Astrocyte (in vitro differentiated cells and primary cell): Measurements from ENCODE around the gene LAMA3. TPM values are rescaled to one million over a fixed set of nuclear protein-coding genes. Genes with fewer than 3 reads are reported as not detected.

Experiments
- DNase-seq: peaks from one replicate; pipeline ENCODE4 v3.0.0-alpha.2; 2010; ENCODE audit warnings: low read depth
- FAIRE-seq: peaks from 2 replicates; lab custom pipeline; 2011; peaks lifted over from hg19 to GRCh38; lab: Jason Lieb, UNC
- H2AFZ ChIP-seq: 2 replicates; pipeline ENCODE4 v1.6.0; 2012; ENCODE audit warnings: low read depth, low read length, inconsistent platforms
- H3K27ac ChIP-seq: 2 replicates; pipeline ENCODE4 v1.5.1; 2011; ENCODE audit warnings: low read depth, low read length, inconsistent platforms
- H3K27me3 ChIP-seq: 2 replicates; pipeline ENCODE4 v1.6.0; 2011; ENCODE audit warnings: low read length, inconsistent platforms; ENCODE audit not compliant: insufficient read depth
- H3K36me3 ChIP-seq: 2 replicates; pipeline ENCODE4 v1.5.1; 2011; ENCODE audit warnings: low read length, inconsistent platforms; ENCODE audit not compliant: insufficient read depth
- H3K4me1 ChIP-seq: 2 replicates; pipeline ENCODE4 v1.5.1; 2011; ENCODE audit warnings: low read length, inconsistent platforms; ENCODE audit not compliant: insufficient read depth
- H3K4me2 ChIP-seq: 2 replicates; pipeline ENCODE4 v1.6.0; 2012; ENCODE audit warnings: low read length, inconsistent platforms
- H3K4me3 ChIP-seq: 2 replicates; pipeline ENCODE4 v1.5.1; 2011; ENCODE audit warnings: low read depth, mild to moderate bottlenecking, low read length, inconsistent platforms; ENCODE audit not compliant: insufficient read depth
- H3K79me2 ChIP-seq: 2 replicates; pipeline ENCODE4 v1.6.0; 2012; ENCODE audit warnings: mild to moderate bottlenecking, low read length, inconsistent platforms; ENCODE audit not compliant: insufficient read depth
- H3K9ac ChIP-seq: 2 replicates; pipeline ENCODE4 v1.6.0; 2012; ENCODE audit warnings: mild to moderate bottlenecking, low read length, inconsistent platforms
- H3K9me3 ChIP-seq: 2 replicates; pipeline ENCODE4 v1.5.1; 2012; ENCODE audit warnings: low read depth, mild to moderate bottlenecking, low read length, inconsistent platforms; ENCODE audit not compliant: insufficient read depth
- H4K20me1 ChIP-seq: 2 replicates; pipeline ENCODE4 v1.6.0; 2012; ENCODE audit warnings: low read length, inconsistent platforms; ENCODE audit not compliant: insufficient read depth
- H3K27ac Mint-ChIP-seq: one replicate; pipeline ENCODE4 v1.8.0; 2021; ENCODE audit warnings: mild to moderate bottlenecking, mixed read lengths; ENCODE audit not compliant: unreplicated experiment
- H3K27me3 Mint-ChIP-seq: one replicate; pipeline ENCODE4 v1.8.0; 2021; ENCODE audit warnings: low read depth, mixed read lengths; ENCODE audit not compliant: unreplicated experiment
- H3K36me3 Mint-ChIP-seq: one replicate; pipeline ENCODE4 v1.8.0; 2021; ENCODE audit warnings: low read depth, mixed read lengths; ENCODE audit not compliant: unreplicated experiment
- H3K4me1 Mint-ChIP-seq: one replicate; pipeline ENCODE4 v1.8.0; 2021; ENCODE audit warnings: low read depth, mixed read lengths; ENCODE audit not compliant: unreplicated experiment
- H3K4me3 Mint-ChIP-seq: one replicate; pipeline ENCODE4 v1.8.0; 2021; ENCODE audit warnings: mild to moderate bottlenecking, moderate library complexity, mixed read lengths; ENCODE audit not compliant: unreplicated experiment
- H3K9me3 Mint-ChIP-seq: one replicate; pipeline ENCODE4 v1.8.0; 2021; ENCODE audit warnings: mild to moderate bottlenecking, mixed read lengths; ENCODE audit not compliant: unreplicated experiment
- CTCF ChIP-seq: IDR thresholded peaks from 2 replicates; pipeline ENCODE4 v1.5.1; 2011; ENCODE audit warnings: low read depth, mild to moderate bottlenecking, inconsistent platforms, low read length, moderate library complexity; ENCODE audit not compliant: insufficient read depth
- EZH2 ChIP-seq: IDR thresholded peaks from 2 replicates; pipeline ENCODE4 v1.6.1; 2012; ENCODE audit warnings: mild to moderate bottlenecking, low read length, inconsistent platforms; ENCODE audit not compliant: insufficient read depth
- total RNA-seq: library from RNA; stranded (reverse); gene quantifications from 2 replicates; pipeline ENCODE4 v1.2.1, GENCODE V29; 2021

The LAMA3 gene
- total RNA-seq, 1 donor from 2014 or later: 0.86 TPM

- H3K4me1 Mint-ChIP-seq: no peaks in the 10 kb centered on the region
- no peaks in the 10 kb centered on the region for H3K36me3 Mint-ChIP-seq
- Histone ChIP-seq H3K4me2 (no peak overlapping the region), H3K9me3 (no peaks in the 10 kb centered on the region), H3K36me3 (no peaks in the 10 kb centered on the region), H3K79me2 (no peaks in the 10 kb centered on the region), H3K27ac (no peak overlapping the region), H4K20me1 (no peaks in the 10 kb centered on the region), H3K9ac (no peak overlapping the region), H3K27me3 (no peaks in the 10 kb centered on the region), H3K4me3 (no peak overlapping the region), H3K4me1 (no peaks in the 10 kb centered on the region), H2AFZ (no peak overlapping the region)
- H3K27ac Mint-ChIP-seq: no peak overlapping the region
- no peak for FAIRE-seq
- no peaks in the 10 kb centered on the region for H3K9me3 Mint-ChIP-seq
- TF ChIP-seq EZH2 (no peak), CTCF (no peak)
- no peak for DNase-seq
- H3K27me3 Mint-ChIP-seq: peaks cover 9% of the 10 kb centered on the region
- H3K4me3 Mint-ChIP-seq: no peak overlapping the region
Observed at GRCh38 chr18:23906658-23907057, 217.4 kb downstream of the LAMA3 start.

- H3K4me1 Mint-ChIP-seq: no peaks in the 10 kb centered on the region
- Histone ChIP-seq H3K9ac (no peak overlapping the region), H2AFZ (no peak overlapping the region), H3K4me3 (no peak overlapping the region), H3K4me1 (no peaks in the 10 kb centered on the region), H4K20me1 (no peaks in the 10 kb centered on the region), H3K79me2 (no peaks in the 10 kb centered on the region), H3K36me3 (no peaks in the 10 kb centered on the region), H3K27ac (no peak overlapping the region), H3K9me3 (no peaks in the 10 kb centered on the region), H3K4me2 (no peak overlapping the region), H3K27me3 (no peaks in the 10 kb centered on the region)
- no peaks in the 10 kb centered on the region for H3K9me3 Mint-ChIP-seq
- no peak for DNase-seq
- TF ChIP-seq CTCF: no peak
- TF ChIP-seq EZH2: no peak
- H3K4me3 Mint-ChIP-seq: no peak overlapping the region
- no peak for FAIRE-seq
- no peaks in the 10 kb centered on the region for H3K36me3 Mint-ChIP-seq
- no peak overlapping the region for H3K27ac Mint-ChIP-seq
- H3K27me3 Mint-ChIP-seq: peaks cover 8% of the 10 kb centered on the region
Observed at GRCh38 chr18:23908827-23909226, 219.6 kb downstream of the LAMA3 start.

GRCh38 chr18:23910032-23910431 is 220.8 kb downstream of the LAMA3 start:
- Mint-ChIP-seq H3K4me3 (no peak overlapping the region), H3K9me3 (no peaks in the 10 kb centered on the region), H3K4me1 (no peaks in the 10 kb centered on the region), H3K27ac (no peak overlapping the region), H3K36me3 (no peaks in the 10 kb centered on the region), H3K27me3 (peaks cover 6% of the 10 kb centered on the region)
- FAIRE-seq (no peak), DNase-seq (no peak)
- no peak overlapping the region for H3K27ac ChIP-seq
- H3K4me1 ChIP-seq: no peaks in the 10 kb centered on the region
- H2AFZ ChIP-seq: no peak overlapping the region
- no peaks in the 10 kb centered on the region for H3K36me3 ChIP-seq
- H3K9ac ChIP-seq: no peak overlapping the region
- no peak overlapping the region for H3K4me3 ChIP-seq
- no peak overlapping the region for H3K4me2 ChIP-seq
- H4K20me1 ChIP-seq: no peaks in the 10 kb centered on the region
- H3K27me3 ChIP-seq: no peaks in the 10 kb centered on the region
- TF ChIP-seq EZH2 (no peak), CTCF (no peak)
- H3K9me3 ChIP-seq: no peaks in the 10 kb centered on the region
- H3K79me2 ChIP-seq: no peaks in the 10 kb centered on the region
